HCT116 (cell line): Measurements from ENCODE around the gene AMBP. TPM values are rescaled to one million over a fixed set of nuclear protein-coding genes. Genes with fewer than 3 reads are reported as not detected.

ENCODE experiments used
- ATAC-seq: fragments of 200-7000 bp; cut with Tn5 transposase; 2 replicates; pipeline ENCODE4 v1.9.1; 2020; ENCODE audit warnings: mild to moderate bottlenecking, moderate library complexity
- BruUV-seq: library from RNA; stranded (reverse); fragments of 400-500 nt; replicated peaks from 2 replicates; lab custom pipeline; 2021; lab: Mats Ljungman, UMichigan
- CTCF ChIA-PET: fragments of 300-600 bp; sonication (Branson Sonifier 250); formaldehyde crosslinking; loops from one replicate; lab custom pipeline; 2021; ENCODE audit warnings: antibody characterized with exemption; lab: Charles Lee
- POLR2A ChIA-PET: fragments of 300-600, 350-600 bp; sonication (Branson Sonifier 250); formaldehyde crosslinking; loops from one replicate; lab custom pipeline; 2021; ENCODE audit warnings: antibody characterized with exemption; lab: Charles Lee
- RAD21 ChIA-PET, 2 experiments: fragments of 300-600 bp; sonication (Branson Sonifier 250); formaldehyde crosslinking; loops; one replicate each; lab custom pipeline; 2023; ENCODE audit warnings: low total read pairs in 2 of 2; ENCODE audit not compliant: uncharacterized antibody in 2 of 2, unreplicated experiment in 2 of 2, low non-redundant PET in 1 of 2; lab: Charles Lee
- DNase-seq: peaks from one replicate; pipeline ENCODE4 v3.0.0-alpha.2; 2010; ENCODE audit warnings: low read depth, low spot score
- H2AFZ ChIP-seq: fragments of 200-600 bp; shearing (Covaris generic), sonication (generic); 2 replicates; pipeline ENCODE4 v1.6.1; 2017; ENCODE audit warnings: low read depth, mixed run types, mixed read lengths, antibody characterized with exemption, low read length; ENCODE audit not compliant: poor library complexity, severe bottlenecking
- H3K27ac ChIP-seq: 2 replicates; pipeline ENCODE4 v1.5.1; 2012; ENCODE audit warnings: low read depth, low read length
- H3K27me3 ChIP-seq: fragments of 200-600 bp; sonication (generic); 2 replicates; pipeline ENCODE4 v1.6.1; 2016; ENCODE audit warnings: mixed run types, low read length, mixed read lengths; ENCODE audit not compliant: insufficient read depth
- H3K36me3 ChIP-seq, 2 experiments: fragments of 200-500 bp in 1 of 2; fragments of 200-600 bp in 1 of 2; sonication (Bioruptor generic) in 1 of 2; sonication (generic) in 1 of 2; 2 replicates each; pipeline versions ENCODE4 v1.5.1 to v1.6.1; 2014 to 2016; ENCODE audit warnings: low read length in 2 of 2, inconsistent platforms in 1 of 2, mixed read lengths in 1 of 2, mixed run types in 1 of 2; ENCODE audit not compliant: insufficient read depth in 2 of 2, control insufficient read depth in 1 of 2
- H3K4me1 ChIP-seq, 2 experiments: fragments of 200-600 bp in 1 of 2; sonication (generic) in 1 of 2; 2 replicates each; pipeline versions ENCODE4 v1.5.1 to v1.6.1; 2012 to 2017; ENCODE audit warnings: low read length in 2 of 2, inconsistent platforms in 1 of 2, mild to moderate bottlenecking in 1 of 2, mixed read lengths in 1 of 2, mixed run types in 1 of 2, moderate library complexity in 1 of 2; ENCODE audit not compliant: insufficient read depth in 2 of 2, control insufficient read depth in 1 of 2
- H3K4me2 ChIP-seq: fragments of 200-600 bp; sonication (generic); 2 replicates; pipeline ENCODE4 v1.6.1; 2017; ENCODE audit warnings: mixed run types, low read length, mixed read lengths
- H3K4me3 ChIP-seq, 2 experiments: fragments of 200-600 bp in 1 of 2; sonication (generic) in 1 of 2; replicated peaks in 1 of 2; 2 replicates each; pipeline ENCODE4 v1.5.1; 2011 to 2016; ENCODE audit warnings: low read length in 2 of 2, control low read depth in 1 of 2, low read depth in 1 of 2, mild to moderate bottlenecking in 1 of 2, mixed read lengths in 1 of 2, mixed run types in 1 of 2
- H3K79me2 ChIP-seq: fragments of 200-600 bp; sonication (generic); 2 replicates; pipeline ENCODE4 v1.6.1; 2017; ENCODE audit warnings: mild to moderate bottlenecking, mixed run types, low read length, moderate library complexity, mixed read lengths; ENCODE audit not compliant: insufficient read depth
- H3K9ac ChIP-seq: fragments of 200-600 bp; sonication (generic); 2 replicates; pipeline ENCODE4 v1.6.1; 2016; ENCODE audit warnings: low read length, mixed read lengths
- H3K9me2 ChIP-seq: fragments of 200-600 bp; sonication (generic), shearing (Covaris generic); 2 replicates; pipeline ENCODE4 v1.6.1; 2017; ENCODE audit warnings: mixed run types, mild to moderate bottlenecking, moderate library complexity; ENCODE audit not compliant: insufficient read depth
- H3K9me3 ChIP-seq, 2 experiments: fragments of 200-500 bp in 1 of 2; fragments of 200-600 bp in 1 of 2; sonication (Bioruptor generic) in 1 of 2; sonication (generic) in 1 of 2; 2 replicates each; pipeline ENCODE4 v1.6.1; 2014 to 2017; ENCODE audit warnings: low read length in 2 of 2, mixed read lengths in 2 of 2, inconsistent platforms in 1 of 2, low read depth in 1 of 2, mild to moderate bottlenecking in 1 of 2, mixed run types in 1 of 2, moderate library complexity in 1 of 2; ENCODE audit not compliant: control insufficient read depth in 1 of 2, insufficient read depth in 1 of 2
- H4K20me1 ChIP-seq: fragments of 200-600 bp; sonication (generic), shearing (Covaris generic); 2 replicates; pipeline ENCODE4 v1.6.1; 2017; ENCODE audit warnings: mixed run types, mild to moderate bottlenecking, moderate library complexity; ENCODE audit not compliant: insufficient read depth
- CBX3 ChIP-seq: IDR thresholded peaks from 2 replicates; pipeline ENCODE4 v1.6.1; 2012; ENCODE audit warnings: low read depth
- CTCF ChIP-seq, 3 experiments: fragments of 200-600 bp in 1 of 3; sonication (generic) in 1 of 3; IDR thresholded peaks in 2 of 3; conservative IDR thresholded peaks in 1 of 3; 2 replicates each; pipeline ENCODE4 v1.5.1; 2012 to 2017; ENCODE audit warnings: low read depth in 2 of 3, low read length in 2 of 3, antibody characterized with exemption in 1 of 3, borderline replicate concordance in 1 of 3, control low read depth in 1 of 3, mild to moderate bottlenecking in 1 of 3, mixed read lengths in 1 of 3, mixed run types in 1 of 3, moderate library complexity in 1 of 3; ENCODE audit not compliant: insufficient read depth in 1 of 3
- EGR1 ChIP-seq: IDR thresholded peaks from 2 replicates; pipeline ENCODE4 v1.6.1; 2012; ENCODE audit warnings: low read depth
- EZH2 ChIP-seq: fragments of 200-600 bp; sonication (generic); IDR thresholded peaks from 2 replicates; pipeline ENCODE4 v1.6.1; 2017; ENCODE audit warnings: antibody characterized with exemption, mixed run types
- EZH2phosphoT487 ChIP-seq: fragments of 200-600 bp; IDR thresholded peaks from 2 replicates; pipeline ENCODE4 v1.6.1; 2018; ENCODE audit warnings: antibody characterized with exemption, borderline replicate concordance
- POLR2A ChIP-seq: IDR thresholded peaks from 2 replicates; pipeline ENCODE4 v1.7.0; 2011; ENCODE audit warnings: borderline replicate concordance; ENCODE audit not compliant: insufficient read depth, insufficient read length; ENCODE audit errors: extremely low read depth
- POLR2AphosphoS5 ChIP-seq: IDR thresholded peaks from 2 replicates; pipeline ENCODE4 v1.6.1; 2011; ENCODE audit warnings: mild to moderate bottlenecking, low read depth, low read length, moderate library complexity
- REST ChIP-seq: IDR thresholded peaks from 2 replicates; pipeline ENCODE4 v1.6.1; 2012; ENCODE audit warnings: low read depth
- SIN3A ChIP-seq: IDR thresholded peaks from 2 replicates; pipeline ENCODE4 v1.6.1; 2012; ENCODE audit warnings: low read depth
- SP1 ChIP-seq: IDR thresholded peaks from 2 replicates; pipeline ENCODE4 v1.6.1; 2012; ENCODE audit warnings: low read depth
- TCF7L2 ChIP-seq: IDR thresholded peaks from 2 replicates; pipeline ENCODE4 v1.7.0; 2011; ENCODE audit warnings: borderline replicate concordance, inconsistent platforms; ENCODE audit not compliant: insufficient read depth, insufficient read length; ENCODE audit errors: extremely low read depth
- YY1 ChIP-seq: IDR thresholded peaks from 2 replicates; pipeline ENCODE4 v1.6.1; 2011; ENCODE audit warnings: low read length, low read depth, moderate library complexity, mild to moderate bottlenecking; ENCODE audit not compliant: insufficient replicate concordance; ENCODE audit errors: extremely low read depth
- ZFX ChIP-seq: fragments of 450-650 bp; IDR thresholded peaks from 2 replicates; pipeline ENCODE4 v1.6.1; 2017
- intact Hi-C: fragments of 100-400 bp; cut with micrococcal nuclease; formaldehyde crosslinking; loops from 2 replicates; pipeline ENCODE4 v1.10.0; 2022
- total RNA-seq: library from RNA; stranded (reverse); gene quantifications from one replicate; pipeline ENCODE4 v1.2.1, GENCODE V29; 2021; ENCODE audit not compliant: unreplicated experiment

The AMBP gene
- total RNA-seq, 1 experiment from 2014 or later, result 1.9 TPM

GRCh38 chr9:114126247-114127060 lies 48.4 kb upstream of the AMBP start:
- no peak for TF ChIP-seq EZH2
- TF ChIP-seq SIN3A, result no peak
- TF ChIP-seq SP1, result no peak
- no peak for TF ChIP-seq TCF7L2
- TF ChIP-seq CTCF (IDR thresholded peaks at IDR 0.05 in 2 of 3, conservative IDR thresholded peaks at IDR 0.05 in 1 of 3; ENCODE audit: borderline replicate concordance in 1 of 3, insufficient read depth in 1 of 3, low read depth in 2 of 3, low read length in 2 of 3), result no peak
- no peak for TF ChIP-seq EZH2phosphoT487
- TF ChIP-seq CBX3, result no peak
- no peak for TF ChIP-seq POLR2A
- TF ChIP-seq POLR2AphosphoS5, result no peak
- no peak for TF ChIP-seq ZFX
- TF ChIP-seq REST, result no peak
- TF ChIP-seq EGR1, result no peak
- no peak for TF ChIP-seq YY1
- Histone ChIP-seq H3K9ac (no peak overlapping the region), H3K4me3 (no peak overlapping the region), H3K9me2 (no peaks in the 10 kb centered on the region), H3K4me1 (no peaks in the 10 kb centered on the region), H2AFZ (no peak overlapping the region), H4K20me1 (no peaks in the 10 kb centered on the region), H3K36me3 (no peaks in the 10 kb centered on the region), H3K27ac (no peak overlapping the region), H3K9me3 (peaks cover 0 to 7% of the 10 kb centered on the region in 2 experiments; a peak in 1 of 4 replicates), H3K27me3 (no peaks in the 10 kb centered on the region), H3K4me2 (no peak overlapping the region), H3K79me2 (no peaks in the 10 kb centered on the region)
- intact Hi-C loops, result no loop called here
- DNase-seq (no peak), ATAC-seq (no peak)
- ChIA-PET CTCF (no interaction called here), POLR2A (no interaction called here), RAD21 (no interaction called here)
- BruUV-seq, result no TSS peak
